Measurements from ENCODE around the gene TMEM44. TPM values are rescaled to one million over a fixed set of nuclear protein-coding genes. Genes with fewer than 3 reads are reported as not detected.

The TMEM44 gene, protein sequence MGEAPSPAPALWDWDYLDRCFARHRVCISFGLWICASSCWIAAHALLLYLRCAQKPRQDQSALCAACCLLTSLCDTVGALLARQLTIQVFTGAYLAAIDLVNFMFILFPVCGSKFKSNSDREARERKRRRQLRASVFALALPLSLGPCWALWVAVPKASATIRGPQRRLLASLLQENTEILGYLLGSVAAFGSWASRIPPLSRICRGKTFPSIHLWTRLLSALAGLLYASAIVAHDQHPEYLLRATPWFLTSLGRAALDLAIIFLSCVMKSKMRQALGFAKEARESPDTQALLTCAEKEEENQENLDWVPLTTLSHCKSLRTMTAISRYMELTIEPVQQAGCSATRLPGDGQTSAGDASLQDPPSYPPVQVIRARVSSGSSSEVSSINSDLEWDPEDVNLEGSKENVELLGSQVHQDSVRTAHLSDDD
- total RNA-seq (10 to 100 TPM; 13.4 to 20.6 TPM), polyA plus RNA-seq (ENCODE audit: insufficient read length in 6 of 6) (10 to 100 TPM; 33.8 to 46.2 (median 35.1) TPM)
- long read RNA-seq, donor 1, partial matches to known transcripts, result 0 of 3 reads
- long read RNA-seq, donor 1, other reads (novel, unspliced or antisense), result 0 of 3 reads
- long read RNA-seq, donor 2, partial matches to known transcripts, result 0 of 3 reads
- long read RNA-seq, donor 2, other reads (novel, unspliced or antisense), result 0 of 3 reads
- long read RNA-seq, donor 3, partial matches to known transcripts, result 0 of 3 reads
- long read RNA-seq, donor 3, other reads (novel, unspliced or antisense), result 0 of 3 reads
- long read RNA-seq, donor 4, partial matches to known transcripts, result 0 of 1 reads
- long read RNA-seq, donor 4, other reads (novel, unspliced or antisense), result 0 of 1 reads
- long read RNA-seq, donor 5, partial matches to known transcripts, result 0 of 2 reads
- long read RNA-seq, donor 5, other reads (novel, unspliced or antisense), result 0 of 2 reads
- long read RNA-seq, donor 6, result 0 reads
- long read RNA-seq, donor 7, partial matches to known transcripts, result 0 of 4 reads
- long read RNA-seq, donor 7, other reads (novel, unspliced or antisense), result 0 of 4 reads
- long read RNA-seq, donor 8, partial matches to known transcripts, result 0 of 6 reads
- long read RNA-seq, donor 8, other reads (novel, unspliced or antisense), result 0 of 6 reads
- long read RNA-seq, donor 9, result 0 reads
- long read RNA-seq, donor 10, partial matches to known transcripts, result 0 of 3 reads
- long read RNA-seq, donor 10, other reads (novel, unspliced or antisense), result 3 of 3 reads
- long read RNA-seq, donor 11, partial matches to known transcripts, result 0 of 4 reads
- long read RNA-seq, donor 11, other reads (novel, unspliced or antisense), result 0 of 4 reads
- long read RNA-seq, donor 12, partial matches to known transcripts, result 0 of 2 reads
- long read RNA-seq, donor 12, other reads (novel, unspliced or antisense), result 0 of 2 reads

- ATAC-seq (peak; percentile 96), DNase-seq (peak; percentile 73 to 88 (median 80))
- H3K27me3 ChIP-seq, result no peaks in the 10 kb centered on the region
- peak; percentile 56 to 58 for TF ChIP-seq CTCF (IDR thresholded peaks at IDR 0.05)
- peak within 1 kb of the TSS; percentile 65 to 70 for H3K27ac ChIP-seq
- intact Hi-C loops (cut with DNase I), result no loop called here
- no peaks in the 10 kb centered on the region for H3K9me3 ChIP-seq
- H3K4me3 ChIP-seq, result peak within 1 kb of the TSS; percentile 50 to 62
- peaks cover 0 to 18% of the 10 kb centered on the region in 2 donors for H3K4me1 ChIP-seq
- H3K36me3 ChIP-seq, result no peaks in the 10 kb centered on the region
Measured at GRCh38 chr3:194633349-194634004, at the start of gene TMEM44. TMEM44 (minus strand) TSS chr3:194633419; CDS start chr3:194633215, 204 bp downstream.

GRCh38 chr3:194682694-194683310 is 49.6 kb upstream of the TMEM44 start:
- Histone ChIP-seq H3K4me3 (no peak overlapping the region), H3K9me3 (no peaks in the 10 kb centered on the region), H3K27me3 (peaks cover 0 to 23% of the 10 kb centered on the region in 2 donors), H3K4me1 (peaks cover 23 to 38% of the 10 kb centered on the region in 2 donors), H3K36me3 (no peaks in the 10 kb centered on the region), H3K27ac (no peak overlapping the region)
- intact Hi-C loops (cut with DNase I), result loop anchor here in 1 of 2 donors (5.0 kb wide), 1 partner anchor 574 kb away; no protein-coding TSS in a partner anchor
- DNase-seq (peak; percentile 57 to 90 (median 78)), ATAC-seq (peak; percentile 84)
- TF ChIP-seq CTCF (IDR thresholded peaks at IDR 0.05), result peak; percentile 79 to 80

GRCh38 chr3:194682189-194682693 is 49.0 kb upstream of the TMEM44 start:
- H3K27me3 ChIP-seq, result peaks cover 0 to 17% of the 10 kb centered on the region in 2 donors
- H3K36me3 ChIP-seq, result no peaks in the 10 kb centered on the region
- peaks cover 19 to 32% of the 10 kb centered on the region in 2 donors for H3K4me1 ChIP-seq
- no peak for TF ChIP-seq CTCF (IDR thresholded peaks at IDR 0.05)
- no peak overlapping the region for H3K27ac ChIP-seq
- DNase-seq, result no peak
- no peak overlapping the region for H3K4me3 ChIP-seq
- ATAC-seq, result no peak
- intact Hi-C loops (cut with DNase I), result loop anchor here in 1 of 2 donors (5.0 kb wide), 1 partner anchor 575 kb away; no protein-coding TSS in a partner anchor
- no peaks in the 10 kb centered on the region for H3K9me3 ChIP-seq
